SK-N-SH (cell line): ENCODE data around the gene CHRNG. TPM values are rescaled to one million over a fixed set of nuclear protein-coding genes. Genes with fewer than 3 reads are reported as not detected.

Source experiments
- CTCF ChIA-PET: fragments of 300-600, 350-600 bp; formaldehyde crosslinking; extraction: SDS; loops from one replicate; lab custom pipeline; 2021; lab: Yijun Ruan, JAX
- POLR2A ChIA-PET: fragments of 350-600 bp; sonication (Branson Sonifier 250); formaldehyde crosslinking; extraction: SDS; loops from one replicate; lab custom pipeline; 2020; ENCODE audit warnings: antibody characterized with exemption, inconsistent platforms; lab: Yijun Ruan, JAX
- DNase-seq: peaks from one replicate; pipeline ENCODE4 v3.0.0; 2012
- H2AFZ ChIP-seq: fragments of 200-600 bp; sonication (generic); 2 replicates; pipeline ENCODE4 v1.8.1; 2016; ENCODE audit warnings: antibody characterized with exemption, mild to moderate bottlenecking, low read depth
- H3F3A ChIP-seq: fragments of 200-600 bp; sonication (generic); replicated peaks from 2 replicates; pipeline ENCODE3; 2016; ENCODE audit warnings: antibody characterized with exemption, mild to moderate bottlenecking; ENCODE audit not compliant: insufficient read depth
- H3K27ac ChIP-seq, 2 experiments: fragments of 200-500 bp in 1 of 2; fragments of 200-600 bp in 1 of 2; sonication (Bioruptor generic) in 1 of 2; sonication (generic), shearing (Covaris generic) in 1 of 2; 2 replicates each; pipeline versions ENCODE4 v1.5.1 to v1.6.1; 2014 to 2016; ENCODE audit warnings: low read depth in 2 of 2, inconsistent platforms in 1 of 2, low read length in 1 of 2, mild to moderate bottlenecking in 1 of 2, mixed read lengths in 1 of 2
- H3K27me3 ChIP-seq: fragments of 200-600 bp; sonication (generic), shearing (Covaris generic); 2 replicates; pipeline ENCODE4 v1.6.1; 2016; ENCODE audit warnings: mixed run types; ENCODE audit not compliant: insufficient read depth
- H3K36me3 ChIP-seq, 2 experiments: fragments of 200-500 bp in 1 of 2; fragments of 200-600 bp in 1 of 2; sonication (Bioruptor generic) in 1 of 2; sonication (generic) in 1 of 2; replicated peaks in 1 of 2; 2 replicates each; pipeline versions ENCODE3 to v1.5.1; 2014 to 2016; ENCODE audit warnings: low read length in 1 of 2, mild to moderate bottlenecking in 1 of 2; ENCODE audit not compliant: insufficient read depth in 2 of 2, control insufficient read depth in 1 of 2
- H3K4me1 ChIP-seq, 2 experiments: fragments of 200-500 bp in 1 of 2; fragments of 200-600 bp in 1 of 2; sonication (Bioruptor generic) in 1 of 2; sonication (generic), shearing (Covaris generic) in 1 of 2; 2 replicates each; pipeline versions ENCODE4 v1.5.1 to v1.6.1; 2014 to 2016; ENCODE audit warnings: low read depth in 1 of 2, low read length in 1 of 2, mixed run types in 1 of 2; ENCODE audit not compliant: insufficient read depth in 2 of 2, control insufficient read depth in 1 of 2
- H3K4me2 ChIP-seq: fragments of 200-600 bp; sonication (generic), shearing (Covaris generic); 2 replicates; pipeline ENCODE4 v1.6.1; 2017; ENCODE audit warnings: mixed run types
- H3K4me3 ChIP-seq, 2 experiments: fragments of 200-500 bp in 1 of 2; fragments of 200-600 bp in 1 of 2; sonication (Bioruptor generic) in 1 of 2; sonication (generic), shearing (Covaris generic) in 1 of 2; 2 replicates each; pipeline versions ENCODE4 v1.5.1 to v1.8.1; 2014 to 2016; ENCODE audit warnings: low read depth in 2 of 2, inconsistent platforms in 1 of 2, low read length in 1 of 2, mild to moderate bottlenecking in 1 of 2, mixed read lengths in 1 of 2, moderate library complexity in 1 of 2
- H3K79me2 ChIP-seq: fragments of 200-600 bp; sonication (generic); 2 replicates; pipeline ENCODE4 v1.8.1; 2017; ENCODE audit warnings: mild to moderate bottlenecking; ENCODE audit not compliant: insufficient read depth
- H3K9ac ChIP-seq: fragments of 200-600 bp; sonication (generic); 2 replicates; pipeline ENCODE4 v1.6.1; 2017; ENCODE audit warnings: mixed run types
- H3K9me2 ChIP-seq: fragments of 200-600 bp; sonication (generic); 2 replicates; pipeline ENCODE4 v1.6.1; 2017; ENCODE audit warnings: mixed run types
- H3K9me3 ChIP-seq: fragments of 200-600 bp; sonication (generic); 2 replicates; pipeline ENCODE4 v1.6.1; 2017; ENCODE audit warnings: mixed run types, mild to moderate bottlenecking, moderate library complexity
- H4K20me1 ChIP-seq: fragments of 200-600 bp; sonication (generic); 2 replicates; pipeline ENCODE4 v1.6.1; 2017; ENCODE audit warnings: mild to moderate bottlenecking, mixed run types; ENCODE audit not compliant: insufficient read depth
- CHD2 ChIP-seq: fragments of 150-350 bp; IDR thresholded peaks from 2 replicates; pipeline ENCODE4 v1.6.1; 2018; ENCODE audit warnings: low read length; ENCODE audit not compliant: partially characterized antibody
- EP300 ChIP-seq, 2 experiments: IDR thresholded peaks; 2 replicates each; pipeline versions ENCODE4 v1.4.0 to v1.6.1; 2012; ENCODE audit warnings: borderline replicate concordance in 1 of 2, low read depth in 1 of 2, low read length in 1 of 2
- FOSL2 ChIP-seq: IDR thresholded peaks from 2 replicates; pipeline ENCODE4 v1.4.0; 2012; ENCODE audit warnings: low read depth, mild to moderate bottlenecking, moderate library complexity, borderline replicate concordance
- GABPA ChIP-seq: IDR thresholded peaks from 2 replicates; pipeline ENCODE4 v1.4.0; 2012; ENCODE audit warnings: low read depth, mild to moderate bottlenecking
- GATA2 ChIP-seq: sonication (generic); formaldehyde crosslinking; IDR thresholded peaks from 2 replicates; pipeline ENCODE4 v1.5.0; 2020; ENCODE audit warnings: mild to moderate bottlenecking, missing genetic modification reagents
- IRF3 ChIP-seq: fragments of 150-350 bp; IDR thresholded peaks from 2 replicates; pipeline ENCODE4 v1.6.1; 2016; ENCODE audit warnings: mild to moderate bottlenecking, low read depth, low read length
- JUND ChIP-seq: IDR thresholded peaks from 2 replicates; pipeline ENCODE4 v1.4.0; 2012
- MEF2A ChIP-seq: IDR thresholded peaks from 2 replicates; pipeline ENCODE4 v1.4.0; 2012; ENCODE audit warnings: low read depth, borderline replicate concordance
- NFIC ChIP-seq: IDR thresholded peaks from 2 replicates; pipeline ENCODE4 v1.4.0; 2012; ENCODE audit warnings: borderline replicate concordance
- POLR2AphosphoS5 ChIP-seq: IDR thresholded peaks from 2 replicates; pipeline ENCODE4 v1.6.1; 2012; ENCODE audit warnings: low read depth, low read length
- TEAD4 ChIP-seq: IDR thresholded peaks from 2 replicates; pipeline ENCODE4 v1.4.0; 2012; ENCODE audit warnings: mild to moderate bottlenecking, borderline replicate concordance; ENCODE audit not compliant: insufficient read depth
- USF1 ChIP-seq: IDR thresholded peaks from 2 replicates; pipeline ENCODE4 v1.4.0; 2012; ENCODE audit warnings: low read depth, borderline replicate concordance
- USF2 ChIP-seq: fragments of 150-350 bp; IDR thresholded peaks from 2 replicates; pipeline ENCODE4 v1.6.1; 2017; ENCODE audit warnings: antibody characterized with exemption, low read length, low read depth, borderline replicate concordance
- YY1 ChIP-seq: IDR thresholded peaks from 2 replicates; pipeline ENCODE4 v1.4.0; 2012; ENCODE audit warnings: low read depth, mild to moderate bottlenecking
- WGBS: methylation state at CpG from one replicate; pipeline ENCODE4 v1.1.6; 2017; ENCODE audit warnings: low lambda C conversion rate; 5-methylcytosine and 5-hydroxymethylcytosine counted together
- polyA plus RNA-seq, 3 experiments: library from polyadenylated mRNA; depleted of rRNA; stranded (reverse); fragments of >200 nt; gene quantifications; 2 replicates each; pipeline ENCODE4 v1.2.3, GENCODE V29; 2012
- TF ChIP-seq, protein P1 (sequence below): IDR thresholded peaks from 2 replicates; pipeline ENCODE4 v1.4.0; 2012; ENCODE audit warnings: low read depth, borderline replicate concordance

The CHRNG gene
- polyA plus RNA-seq, 1 of the 3 experiments (the other 2 are of a cell fraction) = not detected

DNA sequence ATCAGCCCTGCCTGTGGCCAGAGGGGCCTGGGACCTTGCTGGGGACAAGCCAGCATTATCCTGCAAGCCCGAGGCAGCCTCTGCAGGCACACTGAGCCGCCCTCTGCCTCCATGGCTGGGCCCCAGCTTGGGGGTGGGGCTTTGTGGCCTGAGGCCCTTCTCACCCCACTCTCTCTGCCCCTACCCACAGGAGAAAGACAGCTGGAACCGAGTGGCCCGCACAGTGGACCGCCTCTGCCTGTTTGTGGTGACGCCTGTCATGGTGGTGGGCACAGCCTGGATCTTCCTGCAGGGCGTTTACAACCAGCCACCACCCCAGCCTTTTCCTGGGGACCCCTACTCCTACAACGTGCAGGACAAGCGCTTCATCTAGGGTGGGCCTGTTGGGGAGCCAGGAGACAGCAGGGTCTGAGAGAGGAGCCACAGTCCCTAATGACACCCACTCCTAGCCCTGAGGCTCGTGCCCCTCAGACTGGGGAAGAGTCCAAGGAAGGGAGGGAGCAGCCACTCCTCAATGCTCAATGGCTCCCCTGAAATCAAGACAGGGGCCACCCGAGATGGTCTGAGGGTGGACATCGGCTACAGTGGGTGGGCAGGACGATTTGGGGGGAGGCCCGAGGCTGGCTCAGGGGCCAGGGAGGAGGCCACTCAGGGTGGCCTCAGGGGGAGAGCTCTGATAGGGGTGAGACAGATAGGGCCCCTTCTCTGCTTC lies 4.4 kb upstream of the CHRNG start:
- Histone ChIP-seq H4K20me1 (no peaks in the 10 kb centered on the region), H3K4me2 (no peak overlapping the region), H3K27me3 (no peaks in the 10 kb centered on the region), H3K4me3 (no peak overlapping the region), H3K4me1 (peaks cover 0 to 5% of the 10 kb centered on the region in 2 experiments; a peak in 1 of 4 replicates), H3K79me2 (no peaks in the 10 kb centered on the region), H3K9me3 (no peaks in the 10 kb centered on the region), H3K27ac (no peak overlapping the region), H3K9ac (no peak overlapping the region), H3F3A (no peaks in the 10 kb centered on the region), H2AFZ (no peak overlapping the region), H3K9me2 (no peaks in the 10 kb centered on the region), H3K36me3 (no peaks in the 10 kb centered on the region)
- TF ChIP-seq GABPA = no peak
- no peak for TF ChIP-seq POLR2AphosphoS5
- no peak for TF ChIP-seq MEF2A
- TF ChIP-seq IRF3 = no peak
- no peak for TF ChIP-seq YY1
- TF ChIP-seq, protein P1, sequence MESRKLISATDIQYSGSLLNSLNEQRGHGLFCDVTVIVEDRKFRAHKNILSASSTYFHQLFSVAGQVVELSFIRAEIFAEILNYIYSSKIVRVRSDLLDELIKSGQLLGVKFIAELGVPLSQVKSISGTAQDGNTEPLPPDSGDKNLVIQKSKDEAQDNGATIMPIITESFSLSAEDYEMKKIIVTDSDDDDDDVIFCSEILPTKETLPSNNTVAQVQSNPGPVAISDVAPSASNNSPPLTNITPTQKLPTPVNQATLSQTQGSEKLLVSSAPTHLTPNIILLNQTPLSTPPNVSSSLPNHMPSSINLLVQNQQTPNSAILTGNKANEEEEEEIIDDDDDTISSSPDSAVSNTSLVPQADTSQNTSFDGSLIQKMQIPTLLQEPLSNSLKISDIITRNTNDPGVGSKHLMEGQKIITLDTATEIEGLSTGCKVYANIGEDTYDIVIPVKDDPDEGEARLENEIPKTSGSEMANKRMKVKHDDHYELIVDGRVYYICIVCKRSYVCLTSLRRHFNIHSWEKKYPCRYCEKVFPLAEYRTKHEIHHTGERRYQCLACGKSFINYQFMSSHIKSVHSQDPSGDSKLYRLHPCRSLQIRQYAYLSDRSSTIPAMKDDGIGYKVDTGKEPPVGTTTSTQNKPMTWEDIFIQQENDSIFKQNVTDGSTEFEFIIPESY = no peak
- 53% methylated on average over 4 of the region's 14 CpGs for WGBS
- ChIA-PET POLR2A (no interaction called here), CTCF (interaction anchor here (5.4 kb wide), 1 partner anchor 13 kb away, joined by 32 read pairs; the partner anchor contains the start of gene PRSS56)
- no peak for DNase-seq

- ChIA-PET CTCF (no interaction called here), POLR2A (no interaction called here)
- Histone ChIP-seq H3K79me2 (no peaks in the 10 kb centered on the region), H3K9ac (no peak overlapping the region), H3K4me3 (no peak overlapping the region), H3K4me2 (no peak overlapping the region), H3K4me1 (peaks cover 0 to 5% of the 10 kb centered on the region in 2 experiments; a peak in 1 of 4 replicates), H3K9me3 (no peaks in the 10 kb centered on the region), H3K27me3 (no peaks in the 10 kb centered on the region), H3K27ac (no peak overlapping the region), H3K36me3 (no peaks in the 10 kb centered on the region), H3F3A (no peaks in the 10 kb centered on the region), H4K20me1 (no peaks in the 10 kb centered on the region), H2AFZ (no peak overlapping the region), H3K9me2 (no peaks in the 10 kb centered on the region)
- 50% methylated on average over 5 of the region's 5 CpGs for WGBS
- TF ChIP-seq FOSL2 = no peak
- TF ChIP-seq JUND = no peak
- no peak for TF ChIP-seq USF1
- no peak for TF ChIP-seq CHD2
- no peak for TF ChIP-seq EP300 (IDR thresholded peaks at IDR 0.05; ENCODE audit: borderline replicate concordance in 1 of 2, low read depth in 1 of 2, low read length in 1 of 2)
- no peak for TF ChIP-seq GATA2 (CRISPR knock-in tag)
- TF ChIP-seq YY1 = no peak
- no peak for TF ChIP-seq TEAD4
- TF ChIP-seq USF2 = no peak
- TF ChIP-seq NFIC = no peak
- no peak for DNase-seq
Observed at GRCh38 chr2:232535761-232536530, 3.5 kb upstream of the CHRNG start.
